HL-60 (cell line): ENCODE data around the gene ALPG.
"Not testable (repeated sequence)": the region's sequence is repeated elsewhere in the genome, so short reads cannot be mapped to it uniquely, and the experiment has no call there.

Experiments
- DNase-seq, 2 experiments: peaks; one replicate each; pipeline ENCODE4 v3.0.0-alpha.2; 2010 to 2020; ENCODE audit warnings: low read depth in 1 of 2, low spot score in 1 of 2
- H3K27ac ChIP-seq: fragments of 250-450 bp; sonication (Bioruptor Pico); replicated peaks from 2 replicates; pipeline ENCODE4 v1.5.1; 2020; ENCODE audit warnings: mild to moderate bottlenecking, moderate library complexity
- H3K27me3 ChIP-seq: fragments of 250-450 bp; sonication (Bioruptor Pico); 2 replicates; pipeline ENCODE4 v1.5.1; 2021; ENCODE audit warnings: mild to moderate bottlenecking, moderate library complexity; ENCODE audit not compliant: insufficient read depth, poor library complexity, severe bottlenecking
- H3K4me3 ChIP-seq: replicated peaks from 2 replicates; pipeline ENCODE4 v1.5.1; 2011; ENCODE audit warnings: mild to moderate bottlenecking, control low read depth, low read length; ENCODE audit not compliant: insufficient read depth
- GABPA ChIP-seq: IDR thresholded peaks from 2 replicates; pipeline ENCODE4 v1.6.1; 2012; ENCODE audit warnings: low read depth
- POLR2AphosphoS5 ChIP-seq: IDR thresholded peaks from 2 replicates; pipeline ENCODE4 v1.6.1; 2012; ENCODE audit warnings: low read depth
- SPI1 ChIP-seq: IDR thresholded peaks from 2 replicates; pipeline ENCODE4 v1.6.1; 2012; ENCODE audit warnings: low read depth, mild to moderate bottlenecking, borderline replicate concordance
- TF ChIP-seq, protein P1 (sequence below): IDR thresholded peaks from one replicate; pipeline ENCODE4 v1.5.1; 2011; ENCODE audit warnings: low read length, control low read depth, inconsistent platforms; ENCODE audit not compliant: insufficient read depth
- TF ChIP-seq, protein P2 (sequence below): IDR thresholded peaks from 2 replicates; pipeline ENCODE4 v1.6.1; 2012; ENCODE audit warnings: low read depth; ENCODE audit not compliant: insufficient replicate concordance

Gene ALPG

DNA sequence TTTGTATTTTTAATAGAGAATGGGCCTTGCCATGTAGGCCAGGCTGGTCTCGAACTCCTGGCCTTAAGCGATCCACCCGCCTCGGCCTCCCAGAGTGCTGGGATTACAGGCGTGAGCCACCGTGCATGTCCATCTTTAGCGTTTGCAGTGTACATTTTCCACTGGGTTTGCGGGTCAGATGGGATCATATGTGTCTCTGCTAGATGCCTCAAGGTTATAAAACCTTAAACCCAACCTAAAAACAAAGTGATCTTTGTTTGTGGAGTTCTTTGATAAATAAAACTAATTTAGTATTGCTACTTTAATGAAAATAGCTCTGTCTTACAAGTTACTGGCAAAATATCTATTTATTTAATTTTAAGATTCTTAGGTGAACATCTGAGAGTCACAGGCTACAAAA, 13.1 kb upstream of the ALPG start:
- TF ChIP-seq POLR2AphosphoS5 (no peak), SPI1 (no peak), GABPA (no peak)
- TF ChIP-seq, protein P1, sequence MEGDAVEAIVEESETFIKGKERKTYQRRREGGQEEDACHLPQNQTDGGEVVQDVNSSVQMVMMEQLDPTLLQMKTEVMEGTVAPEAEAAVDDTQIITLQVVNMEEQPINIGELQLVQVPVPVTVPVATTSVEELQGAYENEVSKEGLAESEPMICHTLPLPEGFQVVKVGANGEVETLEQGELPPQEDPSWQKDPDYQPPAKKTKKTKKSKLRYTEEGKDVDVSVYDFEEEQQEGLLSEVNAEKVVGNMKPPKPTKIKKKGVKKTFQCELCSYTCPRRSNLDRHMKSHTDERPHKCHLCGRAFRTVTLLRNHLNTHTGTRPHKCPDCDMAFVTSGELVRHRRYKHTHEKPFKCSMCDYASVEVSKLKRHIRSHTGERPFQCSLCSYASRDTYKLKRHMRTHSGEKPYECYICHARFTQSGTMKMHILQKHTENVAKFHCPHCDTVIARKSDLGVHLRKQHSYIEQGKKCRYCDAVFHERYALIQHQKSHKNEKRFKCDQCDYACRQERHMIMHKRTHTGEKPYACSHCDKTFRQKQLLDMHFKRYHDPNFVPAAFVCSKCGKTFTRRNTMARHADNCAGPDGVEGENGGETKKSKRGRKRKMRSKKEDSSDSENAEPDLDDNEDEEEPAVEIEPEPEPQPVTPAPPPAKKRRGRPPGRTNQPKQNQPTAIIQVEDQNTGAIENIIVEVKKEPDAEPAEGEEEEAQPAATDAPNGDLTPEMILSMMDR: no peak
- TF ChIP-seq, protein P2, sequence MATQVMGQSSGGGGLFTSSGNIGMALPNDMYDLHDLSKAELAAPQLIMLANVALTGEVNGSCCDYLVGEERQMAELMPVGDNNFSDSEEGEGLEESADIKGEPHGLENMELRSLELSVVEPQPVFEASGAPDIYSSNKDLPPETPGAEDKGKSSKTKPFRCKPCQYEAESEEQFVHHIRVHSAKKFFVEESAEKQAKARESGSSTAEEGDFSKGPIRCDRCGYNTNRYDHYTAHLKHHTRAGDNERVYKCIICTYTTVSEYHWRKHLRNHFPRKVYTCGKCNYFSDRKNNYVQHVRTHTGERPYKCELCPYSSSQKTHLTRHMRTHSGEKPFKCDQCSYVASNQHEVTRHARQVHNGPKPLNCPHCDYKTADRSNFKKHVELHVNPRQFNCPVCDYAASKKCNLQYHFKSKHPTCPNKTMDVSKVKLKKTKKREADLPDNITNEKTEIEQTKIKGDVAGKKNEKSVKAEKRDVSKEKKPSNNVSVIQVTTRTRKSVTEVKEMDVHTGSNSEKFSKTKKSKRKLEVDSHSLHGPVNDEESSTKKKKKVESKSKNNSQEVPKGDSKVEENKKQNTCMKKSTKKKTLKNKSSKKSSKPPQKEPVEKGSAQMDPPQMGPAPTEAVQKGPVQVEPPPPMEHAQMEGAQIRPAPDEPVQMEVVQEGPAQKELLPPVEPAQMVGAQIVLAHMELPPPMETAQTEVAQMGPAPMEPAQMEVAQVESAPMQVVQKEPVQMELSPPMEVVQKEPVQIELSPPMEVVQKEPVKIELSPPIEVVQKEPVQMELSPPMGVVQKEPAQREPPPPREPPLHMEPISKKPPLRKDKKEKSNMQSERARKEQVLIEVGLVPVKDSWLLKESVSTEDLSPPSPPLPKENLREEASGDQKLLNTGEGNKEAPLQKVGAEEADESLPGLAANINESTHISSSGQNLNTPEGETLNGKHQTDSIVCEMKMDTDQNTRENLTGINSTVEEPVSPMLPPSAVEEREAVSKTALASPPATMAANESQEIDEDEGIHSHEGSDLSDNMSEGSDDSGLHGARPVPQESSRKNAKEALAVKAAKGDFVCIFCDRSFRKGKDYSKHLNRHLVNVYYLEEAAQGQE: no peak
- DNase-seq: no peak
- Histone ChIP-seq H3K27me3 (peaks cover 8% of the 10 kb centered on the region), H3K4me3 (no peak overlapping the region), H3K27ac (no peak overlapping the region)

DNA sequence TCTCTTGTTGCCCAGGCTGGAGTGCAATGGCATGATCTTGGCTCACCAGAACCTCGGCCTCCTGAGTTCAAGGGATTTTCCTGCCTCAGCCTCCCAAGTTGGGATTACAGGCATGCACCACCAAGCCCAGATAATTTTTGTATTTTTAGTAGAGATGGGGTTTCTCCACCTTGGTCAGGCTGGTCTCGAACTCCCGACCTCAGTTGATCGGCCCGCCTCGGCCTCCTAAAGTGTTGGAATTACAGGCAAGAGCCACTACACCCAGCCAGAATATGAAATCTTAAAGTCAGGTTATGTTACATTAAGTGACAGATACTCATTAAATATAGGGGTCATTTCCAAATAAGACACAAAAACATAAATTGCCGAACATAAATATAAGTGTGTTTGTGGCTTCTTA, 12.2 kb upstream of the ALPG start:
- not testable (repeated sequence) for H3K27ac ChIP-seq, H3K27me3 ChIP-seq, DNase-seq, H3K4me3 ChIP-seq

DNA sequence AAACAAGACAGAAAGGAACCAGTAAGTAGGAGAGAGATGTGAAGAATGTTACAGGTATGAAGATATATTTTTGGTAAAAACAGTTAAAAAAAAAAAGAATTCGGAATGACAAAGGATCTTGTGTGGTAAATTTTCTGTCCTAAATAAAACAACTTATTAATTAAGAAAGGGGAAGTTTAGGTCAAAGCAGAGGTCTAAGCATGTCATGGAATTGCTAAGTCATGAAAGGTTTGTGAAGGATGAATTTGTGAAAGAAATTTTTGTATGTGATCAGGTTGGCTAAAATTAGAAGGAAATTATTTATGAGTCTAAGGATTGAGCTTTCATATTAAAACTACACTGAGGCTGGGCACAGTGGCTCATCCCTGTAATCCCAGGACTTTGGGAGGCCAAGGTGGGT, 11.1 kb upstream of the ALPG start:
- peaks cover 5% of the 10 kb centered on the region for H3K27me3 ChIP-seq
- TF ChIP-seq, protein P2: no peak
- TF ChIP-seq SPI1 (no peak), POLR2AphosphoS5 (no peak), GABPA (no peak)
- TF ChIP-seq, protein P1: no peak
- H3K4me3 ChIP-seq: no peak overlapping the region
- no peak overlapping the region for H3K27ac ChIP-seq
- DNase-seq: no peak

DNA sequence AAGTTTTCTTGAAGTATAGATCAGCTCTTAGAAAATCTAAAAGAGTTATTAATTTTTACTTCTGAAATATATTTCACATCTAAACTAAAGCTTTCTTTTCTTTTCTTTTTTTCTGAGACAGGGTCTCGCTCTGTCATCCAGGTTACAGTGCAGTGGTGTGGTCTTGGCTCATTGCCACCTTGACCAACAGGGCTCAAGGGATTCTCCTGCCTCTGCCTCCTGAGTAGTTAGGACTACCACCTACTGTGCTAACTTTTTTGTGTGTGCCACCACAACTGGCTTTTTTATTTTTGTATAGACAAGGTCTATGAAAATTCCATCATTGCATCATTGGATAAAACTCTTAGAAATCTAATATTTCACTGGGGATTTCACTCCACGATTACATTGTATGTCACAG, 10.0 kb upstream of the ALPG start:
- DNase-seq: no peak
- Histone ChIP-seq H3K27ac (no peak overlapping the region), H3K27me3 (peaks cover 2% of the 10 kb centered on the region), H3K4me3 (no peak overlapping the region)
- TF ChIP-seq GABPA: no peak
- no peak for TF ChIP-seq SPI1
- no peak for TF ChIP-seq POLR2AphosphoS5
- TF ChIP-seq, protein P1: no peak
- TF ChIP-seq, protein P2: no peak
